GM12874 (cell line): ENCODE data around the gene UHRF2.

ENCODE experiments used
- TF ChIP-seq, protein P1 (sequence below): IDR thresholded peaks from 2 replicates; pipeline ENCODE4 v1.5.1; 2011; ENCODE audit warnings: low read depth, mild to moderate bottlenecking, control low read depth, low read length, moderate library complexity; ENCODE audit not compliant: insufficient read depth

Gene UHRF2

DNA sequence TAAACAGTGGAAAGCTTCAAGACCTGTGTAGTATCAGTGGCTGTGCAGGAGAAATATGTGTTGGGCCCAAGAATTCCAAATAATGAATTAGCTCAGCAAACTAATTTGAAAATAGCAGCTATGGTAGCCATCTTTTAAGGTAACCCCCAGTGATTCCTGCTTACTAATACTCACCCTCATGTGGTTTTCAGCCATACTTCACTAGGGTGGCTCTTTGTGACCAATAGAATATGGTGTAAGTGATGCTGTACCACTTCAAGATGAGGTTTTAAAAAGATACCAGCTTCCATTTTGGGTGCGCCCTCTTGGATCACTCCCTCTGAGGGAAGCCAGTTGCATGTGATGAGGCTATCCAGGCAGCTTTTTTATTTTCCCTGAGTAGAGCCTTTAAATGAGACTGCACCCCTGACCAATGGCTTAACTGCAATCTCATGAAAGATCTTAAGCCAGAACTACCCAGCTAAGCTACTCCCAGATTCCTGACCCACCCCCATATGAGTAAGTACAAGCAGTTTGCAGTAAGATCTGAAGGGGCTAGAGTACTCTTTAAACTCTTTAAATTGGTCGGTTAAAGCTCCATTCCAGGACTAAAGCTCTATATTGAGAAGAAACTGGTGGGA lies 58.3 kb downstream of the UHRF2 start:
- TF ChIP-seq, protein P1, sequence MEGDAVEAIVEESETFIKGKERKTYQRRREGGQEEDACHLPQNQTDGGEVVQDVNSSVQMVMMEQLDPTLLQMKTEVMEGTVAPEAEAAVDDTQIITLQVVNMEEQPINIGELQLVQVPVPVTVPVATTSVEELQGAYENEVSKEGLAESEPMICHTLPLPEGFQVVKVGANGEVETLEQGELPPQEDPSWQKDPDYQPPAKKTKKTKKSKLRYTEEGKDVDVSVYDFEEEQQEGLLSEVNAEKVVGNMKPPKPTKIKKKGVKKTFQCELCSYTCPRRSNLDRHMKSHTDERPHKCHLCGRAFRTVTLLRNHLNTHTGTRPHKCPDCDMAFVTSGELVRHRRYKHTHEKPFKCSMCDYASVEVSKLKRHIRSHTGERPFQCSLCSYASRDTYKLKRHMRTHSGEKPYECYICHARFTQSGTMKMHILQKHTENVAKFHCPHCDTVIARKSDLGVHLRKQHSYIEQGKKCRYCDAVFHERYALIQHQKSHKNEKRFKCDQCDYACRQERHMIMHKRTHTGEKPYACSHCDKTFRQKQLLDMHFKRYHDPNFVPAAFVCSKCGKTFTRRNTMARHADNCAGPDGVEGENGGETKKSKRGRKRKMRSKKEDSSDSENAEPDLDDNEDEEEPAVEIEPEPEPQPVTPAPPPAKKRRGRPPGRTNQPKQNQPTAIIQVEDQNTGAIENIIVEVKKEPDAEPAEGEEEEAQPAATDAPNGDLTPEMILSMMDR: no peak

DNA sequence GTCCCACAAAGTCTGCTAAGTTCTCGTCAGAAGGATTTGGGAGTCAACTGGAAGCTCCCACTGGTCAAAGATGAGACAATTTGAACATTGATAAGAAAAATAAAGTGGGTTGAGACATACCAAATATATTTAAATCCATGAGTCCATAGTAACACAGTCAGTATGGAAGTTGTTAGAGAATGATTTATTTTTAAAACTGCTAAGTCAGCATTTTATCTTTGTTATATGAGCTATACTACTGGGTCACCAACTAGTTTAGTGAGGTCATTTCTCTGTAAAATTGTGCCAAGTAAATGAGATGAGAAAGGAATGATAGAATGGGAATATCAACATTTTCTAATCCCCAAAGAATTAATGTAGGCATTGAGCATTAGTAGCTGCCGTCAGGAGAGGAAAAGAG lies 60.2 kb downstream of the UHRF2 start:
- TF ChIP-seq, protein P1: no peak

DNA sequence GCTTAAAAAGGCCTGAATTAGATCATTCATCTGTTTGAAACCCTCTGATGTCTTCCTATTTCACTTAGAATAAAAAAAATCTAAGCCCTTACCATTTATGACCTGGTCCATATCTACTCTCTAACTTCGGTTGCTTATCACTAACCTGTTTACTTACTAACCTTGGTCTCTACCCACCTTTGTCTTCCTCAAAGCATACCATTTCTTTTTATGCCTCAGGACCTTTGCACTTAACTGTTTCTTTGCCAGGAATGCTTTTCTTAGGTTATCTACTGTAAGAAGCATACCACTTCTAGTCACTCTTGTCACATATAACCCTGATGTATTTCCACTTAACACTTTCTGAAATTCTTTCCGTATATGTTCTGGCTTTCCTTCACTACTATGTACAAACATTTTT lies 67.0 kb downstream of the UHRF2 start:
- TF ChIP-seq, protein P1: no peak

DNA sequence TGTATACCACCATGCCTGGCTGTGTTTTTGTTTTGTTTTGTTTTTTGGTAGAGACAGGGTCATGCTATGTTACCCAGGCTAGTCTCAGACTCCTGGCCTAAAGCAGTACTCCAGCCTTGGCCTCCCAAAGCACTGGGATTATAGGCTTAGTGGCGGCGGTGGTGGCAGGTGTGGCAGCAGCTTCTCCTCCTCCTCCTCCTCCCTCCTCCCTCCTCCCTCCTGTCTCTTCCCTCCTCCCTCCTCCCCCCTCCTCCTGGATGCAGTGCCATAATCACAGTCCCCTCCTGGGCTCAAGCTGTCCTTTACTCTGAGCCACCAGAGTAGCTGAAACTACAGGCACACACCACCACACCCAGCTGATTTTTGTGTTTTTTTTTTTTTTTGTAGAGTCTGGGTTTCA lies 71.2 kb downstream of the UHRF2 start:
- TF ChIP-seq, protein P1: no peak

DNA sequence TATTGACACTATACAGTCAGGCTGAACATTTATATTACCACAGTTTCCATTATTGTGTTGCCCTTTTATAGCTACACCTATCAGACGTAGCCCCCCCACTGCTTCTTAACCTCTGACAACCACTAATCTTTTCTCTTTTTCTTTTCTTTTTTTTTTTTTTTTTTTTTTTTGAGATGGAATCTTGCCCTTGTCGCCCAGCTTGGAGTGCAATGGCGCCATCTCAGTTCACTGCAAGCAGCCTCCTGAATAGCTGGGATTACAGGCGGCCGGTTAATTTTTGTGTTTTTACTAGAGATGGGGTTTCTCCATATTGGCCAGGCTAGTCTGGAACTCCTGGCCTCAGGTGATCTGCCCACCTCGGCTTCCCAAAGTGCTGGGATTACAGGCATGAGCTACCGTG lies 75.4 kb downstream of the UHRF2 start:
- TF ChIP-seq, protein P1: no peak

DNA sequence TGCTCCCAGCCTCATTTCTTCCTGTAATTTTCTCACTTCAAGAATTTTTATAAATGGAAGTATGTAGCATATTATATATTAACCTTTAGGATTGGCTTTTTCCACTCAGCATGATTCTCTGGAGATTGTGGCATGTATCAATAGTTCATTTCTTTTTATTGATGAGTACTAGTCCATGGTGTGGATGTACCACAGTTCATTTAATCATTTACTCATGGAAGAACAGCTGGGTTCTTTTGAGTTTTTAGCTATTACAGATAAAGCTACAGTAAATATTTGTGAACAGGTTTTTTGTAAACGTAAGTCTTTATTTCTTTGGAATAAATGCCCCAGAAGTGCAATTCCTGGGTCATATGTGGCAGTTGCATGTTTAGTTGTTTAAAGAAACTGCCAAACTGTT lies 76.1 kb downstream of the UHRF2 start:
- TF ChIP-seq, protein P1: no peak

DNA sequence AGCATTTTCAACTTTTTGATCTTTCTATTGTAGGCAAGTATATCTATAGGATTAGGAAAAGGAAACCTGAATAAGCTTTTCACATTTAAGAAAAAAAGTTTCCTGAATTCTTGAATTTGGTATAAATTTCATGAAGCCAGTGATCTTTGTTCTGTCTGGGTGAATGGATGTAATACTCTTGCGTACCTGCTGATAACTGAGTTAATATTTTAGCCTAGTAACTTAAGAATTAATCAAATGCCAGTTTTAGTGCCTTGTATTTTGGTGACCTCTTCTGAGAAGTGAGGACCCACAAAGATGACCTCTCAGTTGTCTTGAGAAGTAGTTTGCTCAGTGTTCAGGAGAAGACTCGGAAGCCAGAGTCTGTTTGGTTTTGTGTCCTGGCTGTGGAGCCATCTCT lies 77.9 kb downstream of the UHRF2 start:
- TF ChIP-seq, protein P1: no peak
